ENCODE measurements around the gene ARSI.

DNA sequence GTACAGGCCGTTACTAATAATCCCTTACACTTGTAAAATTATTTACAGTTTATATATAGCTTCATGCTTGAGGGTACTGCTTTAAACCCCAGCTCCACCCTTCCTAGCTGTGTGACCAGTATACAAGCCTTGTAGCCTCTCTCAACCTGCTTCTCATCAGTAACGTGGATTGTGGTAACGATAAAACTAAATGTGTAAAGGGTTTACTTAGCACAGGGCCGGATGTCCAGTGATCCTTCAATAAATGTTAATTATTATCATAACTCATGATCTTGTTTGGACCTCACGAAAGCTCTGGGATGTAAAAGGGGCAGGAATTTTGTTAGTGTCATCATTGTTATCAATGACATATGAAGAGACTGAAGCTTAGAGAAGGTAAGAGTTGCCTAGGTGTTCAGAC is 7.5 kb upstream of the ARSI start:
- TF ChIP-seq, protein P1, sequence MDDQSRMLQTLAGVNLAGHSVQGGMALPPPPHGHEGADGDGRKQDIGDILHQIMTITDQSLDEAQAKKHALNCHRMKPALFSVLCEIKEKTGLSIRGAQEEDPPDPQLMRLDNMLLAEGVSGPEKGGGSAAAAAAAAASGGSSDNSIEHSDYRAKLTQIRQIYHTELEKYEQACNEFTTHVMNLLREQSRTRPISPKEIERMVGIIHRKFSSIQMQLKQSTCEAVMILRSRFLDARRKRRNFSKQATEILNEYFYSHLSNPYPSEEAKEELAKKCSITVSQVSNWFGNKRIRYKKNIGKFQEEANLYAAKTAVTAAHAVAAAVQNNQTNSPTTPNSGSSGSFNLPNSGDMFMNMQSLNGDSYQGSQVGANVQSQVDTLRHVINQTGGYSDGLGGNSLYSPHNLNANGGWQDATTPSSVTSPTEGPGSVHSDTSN (IDR thresholded peaks at IDR 0.05) = no peak
- TF ChIP-seq EP300 (IDR thresholded peaks at IDR 0.05; ENCODE audit: borderline replicate concordance in 1 of 2, low read depth in 1 of 2, low read length in 1 of 2) (no peak), POLR2AphosphoS5 (IDR thresholded peaks at IDR 0.05; ENCODE audit: low read depth, low read length) (no peak), RXRA (IDR thresholded peaks at IDR 0.05; ENCODE audit: borderline replicate concordance, low read depth) (no peak), TAF1 (IDR thresholded peaks at IDR 0.05; ENCODE audit: borderline replicate concordance, low read depth, low read length) (no peak), FOXM1 (IDR thresholded peaks at IDR 0.05; ENCODE audit: low read depth) (no peak), RCOR1 (IDR thresholded peaks at IDR 0.05; ENCODE audit: low read length) (no peak), SMC3 (IDR thresholded peaks at IDR 0.05; ENCODE audit: low read depth, low read length) (no peak), TCF12 (IDR thresholded peaks at IDR 0.05) (no peak)
- TF ChIP-seq, protein P2, sequence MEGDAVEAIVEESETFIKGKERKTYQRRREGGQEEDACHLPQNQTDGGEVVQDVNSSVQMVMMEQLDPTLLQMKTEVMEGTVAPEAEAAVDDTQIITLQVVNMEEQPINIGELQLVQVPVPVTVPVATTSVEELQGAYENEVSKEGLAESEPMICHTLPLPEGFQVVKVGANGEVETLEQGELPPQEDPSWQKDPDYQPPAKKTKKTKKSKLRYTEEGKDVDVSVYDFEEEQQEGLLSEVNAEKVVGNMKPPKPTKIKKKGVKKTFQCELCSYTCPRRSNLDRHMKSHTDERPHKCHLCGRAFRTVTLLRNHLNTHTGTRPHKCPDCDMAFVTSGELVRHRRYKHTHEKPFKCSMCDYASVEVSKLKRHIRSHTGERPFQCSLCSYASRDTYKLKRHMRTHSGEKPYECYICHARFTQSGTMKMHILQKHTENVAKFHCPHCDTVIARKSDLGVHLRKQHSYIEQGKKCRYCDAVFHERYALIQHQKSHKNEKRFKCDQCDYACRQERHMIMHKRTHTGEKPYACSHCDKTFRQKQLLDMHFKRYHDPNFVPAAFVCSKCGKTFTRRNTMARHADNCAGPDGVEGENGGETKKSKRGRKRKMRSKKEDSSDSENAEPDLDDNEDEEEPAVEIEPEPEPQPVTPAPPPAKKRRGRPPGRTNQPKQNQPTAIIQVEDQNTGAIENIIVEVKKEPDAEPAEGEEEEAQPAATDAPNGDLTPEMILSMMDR (IDR thresholded peaks at IDR 0.05) = no peak
- TF ChIP-seq, protein P3, sequence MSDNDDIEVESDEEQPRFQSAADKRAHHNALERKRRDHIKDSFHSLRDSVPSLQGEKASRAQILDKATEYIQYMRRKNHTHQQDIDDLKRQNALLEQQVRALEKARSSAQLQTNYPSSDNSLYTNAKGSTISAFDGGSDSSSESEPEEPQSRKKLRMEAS (IDR thresholded peaks at IDR 0.05; ENCODE audit: low read depth) = no peak
- TF ChIP-seq, protein P4, sequence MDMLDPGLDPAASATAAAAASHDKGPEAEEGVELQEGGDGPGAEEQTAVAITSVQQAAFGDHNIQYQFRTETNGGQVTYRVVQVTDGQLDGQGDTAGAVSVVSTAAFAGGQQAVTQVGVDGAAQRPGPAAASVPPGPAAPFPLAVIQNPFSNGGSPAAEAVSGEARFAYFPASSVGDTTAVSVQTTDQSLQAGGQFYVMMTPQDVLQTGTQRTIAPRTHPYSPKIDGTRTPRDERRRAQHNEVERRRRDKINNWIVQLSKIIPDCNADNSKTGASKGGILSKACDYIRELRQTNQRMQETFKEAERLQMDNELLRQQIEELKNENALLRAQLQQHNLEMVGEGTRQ (IDR thresholded peaks at IDR 0.05; ENCODE audit: borderline replicate concordance, low read depth, low read length) = no peak
